Mesenteric fat pad (tissue), 1 donor: ENCODE data around the gene SDSL. TPM values are rescaled to one million over a fixed set of nuclear protein-coding genes. Genes with fewer than 3 reads are reported as not detected.

Source experiments
- DNase-seq: peaks from one replicate; pipeline ENCODE4 v3.0.0-alpha.2; 2020; ENCODE audit warnings: low spot score
- total RNA-seq: library from RNA; stranded (reverse); fragmentation: NEBNext Ultra II Directional; extraction: Animal tissue kit (Norgen Biotek cat#: 25700); gene quantifications from one replicate; pipeline ENCODE4 v1.2.1, GENCODE V29; 2021
- donor health status: DM: yes; HTN: yes; CAD: no.

Gene SDSL
- total RNA-seq, 1 donor from 2014 or later, result 5.7 TPM

DNA sequence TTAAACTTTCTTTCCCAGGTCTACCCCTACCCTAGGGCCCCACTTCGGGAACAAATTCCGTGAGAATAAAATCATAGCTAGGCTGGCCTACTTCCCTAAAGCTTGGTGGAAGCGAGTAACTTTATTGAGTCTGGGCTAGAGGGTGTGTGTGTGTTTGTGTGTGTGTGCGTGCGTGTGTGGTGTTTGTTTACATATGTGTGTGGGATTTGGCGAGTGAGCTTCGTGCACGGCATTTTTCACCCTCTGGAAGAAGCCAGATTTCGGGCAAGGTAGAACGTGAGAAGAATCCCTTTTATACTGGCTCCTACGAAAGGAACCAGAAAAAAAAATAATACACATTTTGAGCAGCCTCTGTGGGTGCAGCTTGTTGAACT lies 57.0 kb downstream of the SDSL start:
- DNase-seq, result no peak

DNA sequence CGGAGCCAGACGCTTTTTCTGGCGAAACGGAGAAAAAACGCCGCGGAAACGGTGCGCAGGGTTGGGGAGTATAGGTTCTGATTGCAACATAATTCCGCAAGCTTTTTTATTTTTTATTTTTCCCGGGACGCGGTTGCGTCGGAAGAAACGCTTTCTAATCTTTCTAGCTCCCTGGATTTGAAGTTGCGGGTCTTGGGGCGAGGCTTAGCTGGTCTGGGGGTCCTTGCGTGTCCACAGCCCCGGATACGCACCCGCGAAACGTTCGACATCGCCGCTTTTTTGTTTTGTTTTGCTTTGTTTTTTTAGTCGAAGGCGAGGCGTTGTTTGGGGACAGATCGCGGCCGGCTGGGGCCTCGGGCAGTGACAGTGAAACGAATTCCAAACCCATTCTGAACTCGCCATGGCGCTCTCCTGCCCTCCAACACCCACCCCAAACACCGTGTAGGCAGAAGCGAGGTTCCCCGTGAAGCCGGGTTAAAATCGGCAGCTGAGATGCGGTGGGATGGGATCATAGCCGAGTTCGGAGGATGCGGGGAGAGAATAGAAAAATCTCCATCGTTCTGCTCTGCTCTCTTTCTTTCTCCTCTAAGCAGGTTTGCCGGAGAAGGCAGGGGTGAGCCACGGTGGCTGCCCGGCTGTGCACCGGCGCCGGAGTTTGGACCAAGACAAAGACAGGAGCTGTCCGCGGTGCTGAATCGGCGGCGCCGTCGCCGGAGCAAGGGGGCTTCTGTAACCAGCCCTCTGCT lies 57.6 kb downstream of the SDSL start:
- DNase-seq, result no peak

DNA sequence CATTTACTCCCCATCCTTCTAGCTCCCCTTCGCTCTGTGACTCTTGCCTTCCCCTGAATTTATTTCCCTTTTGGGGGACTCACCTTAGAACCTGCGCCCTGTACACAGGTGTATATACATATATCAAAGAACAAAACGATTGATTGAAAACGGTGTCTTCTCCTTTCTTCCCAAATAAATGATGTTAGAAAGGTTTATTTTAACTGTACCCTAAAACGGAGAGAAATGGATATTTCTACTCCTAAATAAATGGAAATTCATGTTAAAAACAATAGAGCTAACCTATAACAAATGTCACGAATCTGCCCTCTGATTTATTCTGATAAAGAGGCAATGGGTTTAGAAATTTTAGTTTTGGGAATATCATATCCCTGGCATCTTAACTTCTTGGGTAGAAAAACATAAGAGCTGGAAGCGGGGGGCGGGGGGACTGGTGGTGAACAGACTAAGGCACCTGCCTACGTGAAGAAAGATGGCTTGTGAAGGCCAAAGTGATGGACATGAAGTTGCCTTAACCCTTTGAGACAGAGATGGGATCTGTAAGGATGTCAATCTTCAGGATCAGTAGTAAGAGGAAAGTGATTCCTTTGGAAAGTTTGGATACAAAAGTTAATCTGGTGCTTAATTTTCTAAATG lies 58.3 kb downstream of the SDSL start:
- DNase-seq, result no peak

DNA sequence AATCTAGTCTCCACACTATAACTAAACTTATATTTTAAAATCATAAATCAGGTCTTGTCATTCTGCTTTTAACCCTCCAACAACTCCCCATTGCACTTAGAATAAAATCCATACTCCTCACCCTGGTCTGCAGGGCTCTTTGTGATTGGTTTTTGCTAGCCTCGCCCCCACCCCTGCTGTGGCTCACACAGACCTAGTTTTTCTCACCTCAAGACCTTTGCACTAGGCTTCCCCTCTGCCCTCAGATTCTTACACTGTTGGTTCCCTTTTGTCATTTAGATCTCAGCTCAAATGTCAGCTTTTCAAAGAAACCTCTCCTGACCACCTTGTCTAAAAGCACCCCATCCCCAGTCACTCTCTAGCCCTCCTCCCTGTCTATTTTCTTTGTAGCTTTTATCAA lies 60.2 kb downstream of the SDSL start:
- DNase-seq, result no peak

DNA sequence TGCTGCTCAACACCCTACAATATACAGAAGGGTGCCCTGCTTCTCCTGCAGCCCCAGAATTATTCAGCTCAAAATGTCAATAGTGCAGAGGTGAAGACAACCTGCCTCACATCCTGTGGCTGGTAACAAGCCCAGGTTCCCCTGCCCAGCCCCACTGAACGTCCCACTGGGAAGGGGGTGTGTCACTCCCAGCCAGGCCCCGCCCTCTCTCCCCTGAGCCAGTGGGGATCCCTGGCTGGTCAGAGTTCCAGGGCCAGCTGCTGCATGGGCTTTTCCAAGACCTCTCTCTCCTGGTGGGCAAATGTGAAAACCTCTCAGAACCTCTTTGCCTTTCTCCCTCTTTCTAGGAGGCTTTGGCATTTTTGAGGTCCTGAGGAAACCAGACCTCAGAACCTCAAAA lies 63.1 kb downstream of the SDSL start:
- no peak for DNase-seq

DNA sequence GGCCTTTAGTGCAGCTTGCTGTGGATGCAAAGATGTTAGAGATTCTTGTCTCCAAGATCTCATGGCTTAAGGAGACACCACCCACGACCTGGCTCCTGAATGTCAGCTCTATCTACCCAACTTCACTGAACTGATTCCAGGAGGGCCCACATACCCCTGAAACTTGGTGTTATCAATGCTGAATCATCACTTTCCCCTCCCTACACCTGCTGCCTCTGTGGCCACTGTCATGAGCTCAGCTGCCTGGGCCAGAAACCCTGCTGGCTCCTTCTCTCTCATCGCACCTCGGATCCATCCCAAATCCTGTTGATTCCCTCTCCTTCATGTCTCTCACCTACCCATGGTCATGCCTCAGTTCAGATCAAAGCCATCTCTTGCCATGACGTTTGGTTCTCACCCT lies 64.5 kb downstream of the SDSL start:
- no peak for DNase-seq

Other genes starting within 250 kb of the SDSL start
- 46.3 TPM for gene DDX54, start 236.9 kb upstream of the SDSL start, total RNA-seq
- 9.9 TPM for gene RITA1, start 236.7 kb upstream of the SDSL start, total RNA-seq
- gene TPCN1, start 200.9 kb upstream of the SDSL start, total RNA-seq, result 37.1 TPM
- 28.5 TPM for gene SLC8B1, start 87.3 kb upstream of the SDSL start, total RNA-seq
- 62.9 TPM for gene PLBD2, start 63.8 kb upstream of the SDSL start, total RNA-seq
- 4.3 TPM for gene SDS, start 18.5 kb upstream of the SDSL start, total RNA-seq
- not detected for gene LHX5, start 49.5 kb downstream of the SDSL start, total RNA-seq